ENCODE results near the gene ATAD3A.

The ATAD3A gene

GRCh38 chr1:1560178-1560577, 48.2 kb downstream of the ATAD3A start:
- no peak overlapping the region for H3K27ac ChIP-seq (replicated peaks)
- DNase-seq (ENCODE audit: low read depth in 1 of 2, low spot score in 1 of 2) = no peak
- H3K27me3 ChIP-seq (ENCODE audit: insufficient read depth, poor library complexity, severe bottlenecking) = no peaks in the 10 kb centered on the region
- no peak overlapping the region for H3K4me3 ChIP-seq (replicated peaks; ENCODE audit: insufficient read depth, low read length)
- TF ChIP-seq GABPA (IDR thresholded peaks at IDR 0.05; ENCODE audit: low read depth) (no peak), POLR2AphosphoS5 (IDR thresholded peaks at IDR 0.05; ENCODE audit: low read depth) (0 out of 2 replicates have a peak, but pooled peaks have one; percentile 17)

GRCh38 chr1:1561801-1562470, 50.0 kb downstream of the ATAD3A start:
- no peak for TF ChIP-seq REST (IDR thresholded peaks at IDR 0.05; ENCODE audit: insufficient replicate concordance, low read depth)
- TF ChIP-seq SPI1 (IDR thresholded peaks at IDR 0.05; ENCODE audit: borderline replicate concordance, low read depth) = no peak
- no peak for TF ChIP-seq CTCF (IDR thresholded peaks at IDR 0.05; ENCODE audit: insufficient read depth, low read length)
- TF ChIP-seq GABPA (IDR thresholded peaks at IDR 0.05; ENCODE audit: low read depth) = no peak
- TF ChIP-seq POLR2AphosphoS5 (IDR thresholded peaks at IDR 0.05; ENCODE audit: low read depth) = no peak; the same call in none of the 2 replicates
- Histone ChIP-seq H3K27ac (replicated peaks) (no peak overlapping the region), H3K27me3 (ENCODE audit: insufficient read depth, poor library complexity, severe bottlenecking) (no peaks in the 10 kb centered on the region), H3K4me3 (replicated peaks; ENCODE audit: insufficient read depth, low read length) (no peak overlapping the region)
- no peak for DNase-seq (ENCODE audit: low read depth in 1 of 2, low spot score in 1 of 2)

- no peak for DNase-seq (ENCODE audit: low read depth in 1 of 2, low spot score in 1 of 2)
- no peak overlapping the region for H3K4me3 ChIP-seq (replicated peaks; ENCODE audit: insufficient read depth, low read length)
- no peak overlapping the region for H3K27ac ChIP-seq (replicated peaks)
- TF ChIP-seq SPI1 (IDR thresholded peaks at IDR 0.05; ENCODE audit: borderline replicate concordance, low read depth) = no peak
- TF ChIP-seq GABPA (IDR thresholded peaks at IDR 0.05; ENCODE audit: low read depth) = no peak
- no peak for TF ChIP-seq CTCF (IDR thresholded peaks at IDR 0.05; ENCODE audit: insufficient read depth, low read length)
- no peak for TF ChIP-seq POLR2AphosphoS5 (IDR thresholded peaks at IDR 0.05; ENCODE audit: low read depth)
- no peak for TF ChIP-seq REST (IDR thresholded peaks at IDR 0.05; ENCODE audit: insufficient replicate concordance, low read depth)
- H3K27me3 ChIP-seq (ENCODE audit: insufficient read depth, poor library complexity, severe bottlenecking) = no peaks in the 10 kb centered on the region
Measured at GRCh38 chr1:1562556-1563195, 50.7 kb downstream of the ATAD3A start.

GRCh38 chr1:1563688-1564087, 51.7 kb downstream of the ATAD3A start:
- no peak for TF ChIP-seq SPI1 (IDR thresholded peaks at IDR 0.05; ENCODE audit: borderline replicate concordance, low read depth)
- no peak for TF ChIP-seq GABPA (IDR thresholded peaks at IDR 0.05; ENCODE audit: low read depth)
- TF ChIP-seq POLR2AphosphoS5 (IDR thresholded peaks at IDR 0.05; ENCODE audit: low read depth) = no peak
- no peak for TF ChIP-seq CTCF (IDR thresholded peaks at IDR 0.05; ENCODE audit: insufficient read depth, low read length)
- no peak for TF ChIP-seq REST (IDR thresholded peaks at IDR 0.05; ENCODE audit: insufficient replicate concordance, low read depth)
- H3K4me3 ChIP-seq (replicated peaks; ENCODE audit: insufficient read depth, low read length) = no peak overlapping the region

More at GRCh38 chr1:1563688-1564087, 51.7 kb downstream of the ATAD3A start:
- no peak for DNase-seq (ENCODE audit: low read depth in 1 of 2, low spot score in 1 of 2)
- no peaks in the 10 kb centered on the region for H3K27me3 ChIP-seq (ENCODE audit: insufficient read depth, poor library complexity, severe bottlenecking)
- H3K27ac ChIP-seq (replicated peaks) = no peak overlapping the region
